NCI-H2107 treated with DMSO at 0.1 percent for 48 hours (cell line): ENCODE measurements around the gene ZNF668.
"Not testable (repeated sequence)": the region's sequence is repeated elsewhere in the genome, so short reads cannot be mapped to it uniquely, and the experiment has no call there.

ENCODE experiments used
- DNase-seq: peaks from one replicate; lab custom pipeline; 2025; ENCODE audit not compliant: unreplicated experiment; lab: John Stamatoyannopoulos, UW

ZNF668 gene

DNA sequence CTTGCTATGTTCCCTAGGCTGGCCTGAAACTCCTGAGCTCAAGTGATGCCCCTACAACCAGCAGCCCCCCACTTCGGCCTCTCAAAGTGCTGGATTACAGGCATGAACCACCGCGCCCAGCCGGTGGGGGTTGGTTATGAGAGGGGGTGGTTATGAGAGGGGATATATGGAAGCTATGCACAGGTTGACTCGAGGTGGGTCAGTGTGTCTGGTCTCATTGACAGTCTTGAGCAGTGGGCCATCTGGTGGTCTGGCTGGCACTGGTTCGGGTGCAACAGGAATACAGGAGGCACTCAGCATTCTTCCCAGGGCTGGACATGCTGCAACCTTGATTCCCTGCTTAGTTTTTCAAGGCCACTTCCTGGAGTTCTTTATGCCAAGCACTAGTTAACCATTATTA is 58.0 kb downstream of the ZNF668 start:
- DNase-seq = no peak

DNA sequence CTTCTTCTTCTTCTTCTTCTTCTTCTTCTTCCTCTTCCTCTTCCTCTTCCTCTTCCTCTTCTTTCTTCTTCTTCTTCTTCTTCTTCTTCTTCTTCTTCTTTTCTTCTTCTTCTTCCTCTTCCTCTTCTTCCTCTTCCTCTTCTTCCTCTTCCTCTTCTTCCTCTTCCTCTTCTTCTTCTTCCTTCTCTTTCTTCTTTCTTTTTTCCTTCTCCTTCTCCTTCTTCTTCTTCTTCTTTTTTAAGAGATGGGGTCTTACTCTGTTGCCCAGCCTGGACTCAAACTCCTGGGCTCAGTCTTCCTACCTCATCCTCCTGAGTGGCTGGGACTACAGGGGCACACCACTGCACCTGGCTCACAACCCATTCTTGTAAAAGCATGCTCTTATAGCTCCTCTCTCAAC is 60.7 kb downstream of the ZNF668 start:
- DNase-seq = not testable (repeated sequence)

DNA sequence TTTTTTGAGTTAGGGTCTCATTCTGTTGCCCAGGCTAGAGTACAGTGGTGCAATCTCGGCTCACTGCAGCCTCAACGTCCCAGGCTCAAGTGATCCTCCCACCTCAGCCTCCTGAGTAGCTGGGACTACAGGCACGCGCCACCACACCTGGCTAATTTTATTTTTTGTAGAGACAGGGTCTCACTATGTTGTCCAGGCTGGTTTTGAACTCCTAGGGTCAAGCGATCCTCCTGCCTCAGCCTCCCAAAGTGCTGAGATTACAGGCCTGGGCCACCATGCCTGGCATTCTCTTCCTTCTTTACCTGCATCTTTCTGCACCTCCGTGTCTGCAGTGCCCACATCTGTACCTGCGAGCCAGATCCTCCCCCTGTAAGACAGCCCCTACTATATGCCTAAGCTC is 62.2 kb downstream of the ZNF668 start:
- not testable (repeated sequence) for DNase-seq
